ENCODE data around the gene FBXW11.

- TF ChIP-seq CTCF (IDR thresholded peaks at IDR 0.05; ENCODE audit: low read depth, low read length) (no peak), EZH2phosphoT487 (IDR thresholded peaks at IDR 0.05; ENCODE audit: low read depth) (no peak)
These were observed 189.8 kb downstream of the FBXW11 start for GRCh38 chr5:171816666-171817065.

Measured in OCI-LY3 (cell line).